ENCODE measurements around the gene LIMS4.
"Not testable (repeated sequence)": the region's sequence is repeated elsewhere in the genome, so short reads cannot be mapped to it uniquely, and the experiment has no call there.

The LIMS4 gene

DNA sequence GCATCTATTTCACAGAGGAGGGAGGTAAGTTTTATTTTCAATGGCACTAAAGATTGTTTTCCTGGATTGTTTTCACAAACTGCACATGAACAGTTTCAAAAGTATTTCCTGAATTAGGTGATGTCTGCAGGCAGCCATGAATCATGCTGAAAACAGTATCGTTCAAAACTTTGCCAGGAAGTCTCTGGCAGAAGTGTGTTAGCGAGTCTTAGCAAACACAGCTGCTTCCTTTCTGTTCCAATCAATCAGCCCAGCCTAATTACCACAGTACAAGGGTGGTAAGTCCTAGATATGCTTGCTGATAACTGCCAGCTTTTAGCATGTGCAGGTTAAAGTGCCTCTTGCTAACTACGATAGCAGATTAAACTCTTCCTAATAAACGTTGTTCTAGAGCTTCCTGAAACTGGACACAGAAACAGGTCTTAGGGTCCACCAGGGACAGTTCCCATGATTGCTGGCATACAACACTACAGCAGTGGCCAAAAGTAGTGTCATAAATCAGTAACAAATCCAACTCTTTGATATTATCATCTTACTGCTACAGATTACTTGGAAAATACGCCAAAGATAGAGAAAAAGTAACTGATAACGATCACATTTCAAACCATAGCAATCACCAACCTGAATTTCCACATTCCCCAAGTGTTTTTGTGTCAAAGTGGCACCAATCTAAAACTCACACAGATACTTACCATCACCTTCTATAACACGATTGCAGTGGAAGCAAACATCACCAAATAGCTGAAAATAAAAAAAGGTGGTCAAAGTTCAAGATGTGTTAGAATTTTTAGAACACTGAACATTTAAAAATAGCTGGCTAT lies 23.3 kb downstream of the LIMS4 start:
- FAIRE-seq = not testable (repeated sequence)

GRCh38 chr2:110446644-110447043 lies 26.0 kb downstream of the LIMS4 start:
- not testable (repeated sequence) for FAIRE-seq

DNA sequence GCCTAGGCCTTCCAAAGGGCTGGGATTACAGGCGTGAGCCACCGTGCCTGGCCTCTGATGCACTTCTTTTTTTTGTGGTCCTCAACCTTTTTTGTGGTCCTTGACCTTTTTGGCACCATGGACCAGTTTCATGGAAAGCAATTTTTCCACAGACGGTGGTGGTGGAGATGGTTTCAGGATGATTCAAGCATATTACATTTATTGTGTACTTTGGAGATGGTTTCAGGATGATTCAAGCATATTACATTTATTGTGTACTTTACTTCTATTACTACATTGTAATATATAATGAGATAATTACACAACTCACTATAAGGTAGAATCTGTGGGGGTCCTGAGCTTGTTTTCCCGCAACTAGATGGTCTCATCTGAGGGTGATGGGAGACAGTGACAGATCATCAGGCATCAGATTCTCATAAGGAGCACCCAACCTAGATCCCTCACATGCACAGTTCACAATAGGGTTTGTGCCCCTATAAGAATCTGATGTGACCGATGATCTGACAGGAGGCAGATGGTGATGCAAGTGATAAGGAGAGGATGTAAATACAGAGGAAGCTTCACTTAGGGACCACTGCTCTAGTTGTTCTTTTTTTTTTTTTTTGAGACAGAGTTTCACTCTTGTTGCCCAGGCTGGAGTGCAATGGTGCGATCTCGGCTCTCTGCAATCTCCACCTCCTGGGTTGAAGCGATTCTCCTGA lies 29.2 kb downstream of the LIMS4 start:
- FAIRE-seq = not testable (repeated sequence)

GRCh38 chr2:110441905-110442304 lies 30.7 kb downstream of the LIMS4 start:
- not testable (repeated sequence) for FAIRE-seq

GRCh38 chr2:110434565-110434964 lies 38.1 kb downstream of the LIMS4 start:
- FAIRE-seq = not testable (repeated sequence)

- FAIRE-seq = not testable (repeated sequence)
Observed at GRCh38 chr2:110425725-110426124, 46.9 kb downstream of the LIMS4 start.

- FAIRE-seq = not testable (repeated sequence)
Observed at GRCh38 chr2:110424421-110424820, 48.2 kb downstream of the LIMS4 start.

DNA sequence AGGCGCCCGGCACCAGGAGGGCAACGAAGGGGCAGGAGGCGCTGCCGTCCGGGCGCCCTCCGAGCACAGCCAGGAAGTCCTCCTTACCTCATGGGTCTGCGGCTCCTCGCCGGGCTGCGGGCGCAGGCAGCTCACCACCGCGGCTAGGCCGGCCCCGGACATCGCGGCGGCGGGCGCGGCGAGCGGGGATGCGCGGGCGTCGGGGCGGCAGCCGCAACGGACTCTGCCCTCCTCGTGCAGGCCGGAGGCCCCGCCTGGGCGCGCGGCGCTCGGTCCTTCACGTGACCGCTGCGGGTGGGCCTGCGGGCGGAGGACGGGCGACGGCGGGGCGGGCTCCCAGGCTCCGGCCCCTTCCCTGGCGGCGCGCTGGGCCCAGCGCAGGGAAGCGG lies 49.0 kb downstream of the LIMS4 start:
- not testable (repeated sequence) for FAIRE-seq

DNA sequence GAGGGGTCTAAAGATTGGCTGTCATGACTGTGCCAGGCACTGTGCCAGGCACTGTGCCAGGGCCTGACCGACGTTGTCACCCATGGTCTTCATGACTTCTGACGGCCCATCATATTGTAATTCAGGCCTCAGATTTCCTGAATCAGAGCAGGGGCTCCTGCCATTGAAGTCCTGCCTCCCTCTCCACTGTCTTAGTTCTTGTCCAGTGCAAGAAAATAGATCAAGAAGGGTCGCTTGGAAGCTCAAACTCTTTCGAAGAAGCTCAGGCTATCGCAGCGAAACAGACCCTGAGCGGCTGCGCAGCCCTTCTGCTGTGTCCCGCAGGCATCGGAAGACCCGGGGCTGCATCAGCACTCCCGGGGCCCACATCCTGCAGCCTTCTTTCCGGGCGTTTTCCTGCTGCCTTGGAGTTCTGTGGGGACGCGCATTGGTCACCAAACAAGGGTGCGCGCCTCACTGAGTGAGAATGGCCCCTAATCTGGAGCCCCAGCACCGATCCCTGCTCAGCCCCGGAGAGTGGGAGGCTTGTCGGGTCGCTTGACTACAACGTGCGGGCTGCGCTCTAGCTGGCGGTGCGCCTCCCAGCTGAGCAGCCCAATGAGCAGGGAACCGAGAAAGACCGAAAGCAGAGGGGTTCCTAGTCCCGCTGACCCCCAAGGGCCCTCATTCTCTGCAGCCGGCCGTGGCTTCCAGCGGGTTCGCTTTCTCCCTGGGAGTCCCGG lies 49.6 kb downstream of the LIMS4 start:
- FAIRE-seq = not testable (repeated sequence)

DNA sequence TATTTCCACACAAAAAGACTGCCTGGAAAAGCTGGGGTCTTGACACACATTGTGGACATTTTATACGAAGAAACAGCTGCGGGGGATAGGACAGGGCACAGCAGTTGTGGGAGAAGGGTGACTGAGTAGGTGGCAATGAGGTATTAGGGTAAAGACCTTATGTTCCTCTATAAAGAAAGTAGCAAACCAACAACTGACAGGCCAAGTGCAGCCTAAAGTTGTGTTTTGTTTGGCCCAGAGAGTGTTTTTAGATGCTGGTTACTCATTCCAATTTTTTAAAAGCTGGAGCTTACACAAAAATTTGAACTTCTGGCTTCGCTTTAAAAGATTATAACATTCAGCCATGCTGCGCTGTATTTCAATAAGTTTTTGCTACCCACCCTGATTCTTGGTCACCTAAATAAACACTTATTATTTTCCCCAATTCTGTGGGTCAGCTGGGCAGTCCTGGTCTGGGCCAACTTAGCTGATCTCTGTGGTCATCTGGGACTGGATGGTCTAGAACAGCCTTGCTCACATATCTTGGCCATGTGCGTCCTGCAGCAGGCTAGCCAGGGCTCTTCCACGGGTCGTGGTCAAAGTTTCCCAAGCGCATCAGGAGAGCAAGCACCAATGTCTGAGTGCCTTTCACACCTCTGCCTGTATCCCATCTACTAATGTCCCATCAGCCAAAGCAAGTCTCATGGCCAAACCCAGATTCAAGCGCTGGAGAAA lies 51.8 kb downstream of the LIMS4 start:
- not testable (repeated sequence) for FAIRE-seq

DNA sequence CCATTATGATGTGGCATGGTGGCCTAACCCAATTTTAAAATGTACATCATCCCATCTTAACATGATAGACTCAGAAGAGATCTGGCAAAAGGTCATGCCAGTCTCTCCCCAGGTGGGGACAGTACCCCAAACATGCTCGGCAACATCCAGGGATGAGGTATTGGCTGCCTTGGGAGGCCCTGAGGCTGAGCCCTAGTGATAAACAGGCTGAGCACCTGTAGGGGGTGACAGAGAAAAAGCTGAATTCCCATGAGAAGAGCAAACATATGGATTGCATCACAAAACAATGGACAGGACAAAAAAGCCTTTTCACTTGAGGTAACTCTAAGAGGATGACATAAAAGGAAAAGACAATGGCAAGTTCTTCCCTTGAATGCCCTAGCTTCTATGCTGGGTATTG lies 65.5 kb downstream of the LIMS4 start:
- not testable (repeated sequence) for FAIRE-seq

- FAIRE-seq = not testable (repeated sequence)
Observed at GRCh38 chr2:110404988-110405387, 67.6 kb downstream of the LIMS4 start.

DNA sequence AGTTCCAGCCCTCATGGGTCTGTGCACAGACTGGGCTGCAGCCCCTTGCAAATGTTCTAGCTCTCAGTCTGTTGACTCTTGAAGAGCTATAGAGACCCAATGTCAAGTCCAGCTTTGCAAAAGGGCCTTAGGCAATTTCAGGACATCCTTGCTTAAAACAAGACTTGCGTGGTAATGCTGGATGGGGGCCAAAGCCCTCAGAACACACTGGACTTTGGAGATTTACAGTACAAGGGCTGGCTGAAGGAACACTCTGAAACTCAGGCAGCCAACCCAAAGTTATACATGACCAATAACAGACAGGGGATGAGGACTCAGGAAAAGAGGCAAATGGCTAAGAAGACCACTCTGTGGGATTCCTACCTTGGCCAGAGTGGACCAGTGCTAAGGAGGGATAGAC lies 68.4 kb downstream of the LIMS4 start:
- not testable (repeated sequence) for FAIRE-seq

DNA sequence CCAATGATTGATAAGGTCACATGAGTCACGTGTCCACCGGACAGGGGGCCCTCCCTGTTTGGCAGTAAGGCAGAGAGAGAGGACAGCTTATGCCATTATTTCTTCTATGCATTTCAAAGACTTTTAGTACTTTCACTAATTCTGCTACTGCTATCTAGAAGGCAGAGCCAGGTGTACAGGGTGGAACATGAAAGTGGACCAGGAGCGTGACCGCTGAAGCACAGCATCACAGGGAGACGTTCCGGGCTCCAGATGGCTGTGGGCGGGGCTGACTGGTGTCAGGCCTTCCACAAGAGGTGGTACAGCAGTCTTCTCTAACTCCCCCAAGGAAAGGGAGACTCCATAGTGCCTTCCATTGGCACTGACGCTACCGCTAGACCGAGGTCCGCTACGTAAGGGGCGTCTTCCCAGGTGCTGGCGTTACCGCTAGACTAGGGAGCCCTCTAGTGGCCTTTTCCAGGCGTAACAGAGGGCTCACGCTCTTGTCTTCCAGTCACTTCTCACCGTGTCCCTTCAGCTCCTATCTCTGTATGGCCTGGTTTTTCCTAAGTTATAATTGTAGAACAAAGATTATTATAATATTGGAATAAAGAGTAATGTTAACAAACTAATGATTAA lies 71.5 kb downstream of the LIMS4 start:
- not testable (repeated sequence) for FAIRE-seq

- FAIRE-seq = not testable (repeated sequence)
Observed at GRCh38 chr2:110399378-110399777, 73.2 kb downstream of the LIMS4 start.

DNA sequence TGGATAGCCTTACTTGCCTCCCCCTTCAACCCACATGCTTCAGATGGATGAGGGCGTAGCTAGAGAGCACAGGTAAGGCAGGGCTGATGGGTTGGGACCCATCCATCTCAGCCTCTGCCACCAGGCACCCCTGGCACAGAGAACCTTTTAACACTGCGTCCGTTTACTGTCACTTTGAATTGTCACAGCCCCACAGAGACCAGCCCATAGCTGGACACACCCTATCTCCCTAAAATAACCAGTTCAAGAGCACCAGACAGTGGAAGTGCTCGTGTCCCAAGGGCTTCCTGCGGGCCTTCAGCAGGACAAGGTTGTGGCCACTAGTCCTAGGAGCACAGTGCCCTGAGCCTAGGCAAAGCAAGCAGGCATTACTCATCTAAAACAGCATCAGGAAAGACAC lies 76.6 kb downstream of the LIMS4 start:
- not testable (repeated sequence) for FAIRE-seq
